ENCODE results near the gene EPSTI1. TPM values are rescaled to one million over a fixed set of nuclear protein-coding genes. Genes with fewer than 3 reads are reported as not detected.
"Not testable (repeated sequence)": the region's sequence is repeated elsewhere in the genome, so short reads cannot be mapped to it uniquely, and the experiment has no call there.

Gene EPSTI1
- total RNA-seq, 2 experiments from 2014 or later, result 2.7 to 3.0 TPM

DNA sequence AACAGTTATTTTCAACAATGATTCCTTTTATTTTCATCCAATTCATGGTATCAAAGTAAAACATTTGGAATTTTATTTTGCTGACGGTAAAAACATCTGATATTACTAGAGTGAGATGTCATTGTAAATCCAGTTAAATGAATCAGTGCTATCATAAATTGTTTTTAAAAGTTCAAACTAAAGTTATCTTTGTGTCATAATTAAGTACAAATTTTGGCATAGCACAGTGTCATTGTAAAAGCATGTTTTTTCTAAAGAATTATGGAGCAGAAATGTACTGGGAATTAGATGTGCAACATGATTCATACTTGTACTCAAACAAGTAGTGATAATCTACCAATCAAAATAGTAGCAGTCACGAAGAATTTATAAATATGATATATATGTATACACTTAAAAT, 117.8 kb downstream of the EPSTI1 start:
- ChIA-PET CTCF (no interaction called here), POLR2A (no interaction called here)

DNA sequence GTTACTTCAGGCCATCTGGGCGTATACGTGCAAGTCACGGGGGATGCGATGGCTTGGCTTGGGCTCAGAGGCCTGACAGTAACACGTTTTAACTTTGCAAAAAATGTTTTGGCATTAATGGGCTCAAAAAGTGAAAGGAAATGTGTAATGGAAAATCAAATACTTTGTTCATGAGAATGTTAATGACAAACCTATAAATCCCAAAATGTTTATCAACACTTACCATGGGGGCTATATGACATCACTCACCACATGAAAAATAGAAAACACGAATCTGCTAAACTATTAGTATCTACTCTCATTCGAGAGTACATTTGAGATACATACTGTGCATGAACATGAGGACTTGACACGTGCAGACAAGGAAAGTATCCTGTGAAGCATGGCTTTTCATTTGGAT, 119.0 kb downstream of the EPSTI1 start:
- CTCF ChIA-PET, result no interaction called here
- POLR2A ChIA-PET, result no interaction called here

DNA sequence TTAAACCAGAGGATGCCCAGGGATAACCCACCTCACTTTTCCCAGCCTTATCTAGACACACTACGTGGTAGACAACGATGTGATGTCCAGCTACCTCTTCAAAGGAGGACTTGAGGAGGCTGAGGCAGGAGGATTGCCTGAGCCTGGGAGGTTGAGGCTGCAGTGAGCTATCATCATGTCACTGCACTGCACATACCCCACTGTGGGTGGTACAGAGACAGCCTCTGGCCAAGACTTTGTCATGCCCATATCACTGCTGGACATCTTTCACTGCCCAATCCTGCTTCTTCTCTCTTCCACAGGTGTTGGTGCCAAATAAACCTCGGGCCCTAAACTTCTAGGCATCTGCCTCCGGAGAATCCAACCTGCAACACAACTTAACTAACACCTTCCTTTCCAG, 124.8 kb downstream of the EPSTI1 start:
- ChIA-PET CTCF (no interaction called here), POLR2A (no interaction called here)

DNA sequence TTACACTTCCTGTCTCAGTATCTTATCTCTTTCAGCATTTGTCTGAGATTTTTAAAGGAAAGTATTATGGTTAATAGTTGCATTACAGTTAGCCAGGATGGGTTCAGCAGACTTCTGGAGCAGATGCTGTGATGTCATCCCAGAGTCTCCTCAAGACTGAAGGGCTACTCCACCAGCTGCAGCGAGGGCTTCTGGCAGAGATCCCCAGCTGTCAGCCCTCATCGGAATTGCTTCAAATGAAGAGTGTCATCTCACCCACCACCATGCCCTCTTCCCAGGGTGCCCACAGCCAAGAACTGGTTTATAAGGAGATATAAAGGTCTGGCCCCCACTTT, 126.3 kb downstream of the EPSTI1 start:
- POLR2A ChIA-PET, result no interaction called here
- CTCF ChIA-PET, result no interaction called here

DNA sequence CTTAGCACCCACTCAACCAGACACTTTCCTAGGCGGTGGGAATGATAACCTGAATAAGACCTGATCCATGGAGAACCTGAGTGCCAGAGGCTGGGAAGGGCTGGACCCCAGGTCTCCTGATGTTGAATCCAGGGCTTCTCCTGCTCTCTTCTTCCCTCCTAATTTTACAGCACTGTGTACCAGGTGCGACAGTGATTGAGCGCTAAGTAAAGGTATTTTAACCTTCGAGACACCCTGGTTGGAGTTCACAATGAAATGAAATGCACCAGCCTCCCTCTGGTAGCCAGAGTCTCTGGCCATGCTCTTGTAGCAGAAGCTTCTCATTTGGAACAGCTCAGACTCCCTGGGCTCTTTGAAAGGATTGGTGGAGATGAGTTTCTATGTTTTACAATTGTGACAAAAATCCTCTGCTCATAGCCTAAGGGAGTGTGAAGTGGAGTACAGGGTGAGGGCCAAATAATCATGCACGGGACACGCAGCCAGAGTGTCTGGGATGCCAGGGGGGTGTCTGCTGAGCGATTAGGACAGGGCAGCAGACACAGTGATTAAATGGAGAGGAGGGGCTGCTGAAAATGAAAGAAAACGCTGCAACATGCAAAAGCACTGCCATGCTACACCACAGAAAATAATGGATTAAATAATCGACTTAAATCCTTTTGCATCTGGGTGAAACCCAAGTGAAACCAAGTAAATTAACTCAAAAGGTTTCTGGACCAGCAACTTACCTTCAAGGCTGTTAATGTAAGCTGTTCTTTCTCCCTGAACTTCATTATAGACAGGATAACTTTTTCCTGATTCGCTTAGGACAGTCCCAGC, 126.9 kb downstream of the EPSTI1 start:
- POLR2A ChIA-PET, result no interaction called here

DNA sequence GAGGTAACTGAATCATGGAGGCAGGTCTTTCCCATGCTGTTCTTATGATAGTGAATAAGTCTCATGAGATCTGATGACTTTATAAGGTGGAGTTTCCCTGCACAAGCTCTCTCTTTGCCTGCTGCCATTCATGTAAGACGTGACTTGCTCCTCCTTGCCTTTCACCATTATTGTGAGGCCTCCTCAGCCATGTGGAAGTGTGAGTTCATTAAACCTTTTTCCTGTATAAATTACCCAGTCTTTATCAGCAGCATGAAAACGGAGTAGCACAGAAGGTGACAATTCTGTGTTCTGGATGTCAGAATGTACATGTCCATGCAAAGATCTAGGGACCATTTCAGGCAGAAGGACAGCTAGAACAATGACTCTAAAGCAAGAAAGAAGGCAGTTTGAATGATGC, 129.7 kb downstream of the EPSTI1 start:
- CTCF ChIA-PET, result not testable (repeated sequence)
- POLR2A ChIA-PET, result interaction anchor here (0.6 kb wide), 1 partner anchor 23 kb away, joined by 3 read pairs; no protein-coding TSS in a partner anchor

More for the DNA sequence above, 126.9 kb downstream of the EPSTI1 start:
- CTCF ChIA-PET, result no interaction called here

DNA sequence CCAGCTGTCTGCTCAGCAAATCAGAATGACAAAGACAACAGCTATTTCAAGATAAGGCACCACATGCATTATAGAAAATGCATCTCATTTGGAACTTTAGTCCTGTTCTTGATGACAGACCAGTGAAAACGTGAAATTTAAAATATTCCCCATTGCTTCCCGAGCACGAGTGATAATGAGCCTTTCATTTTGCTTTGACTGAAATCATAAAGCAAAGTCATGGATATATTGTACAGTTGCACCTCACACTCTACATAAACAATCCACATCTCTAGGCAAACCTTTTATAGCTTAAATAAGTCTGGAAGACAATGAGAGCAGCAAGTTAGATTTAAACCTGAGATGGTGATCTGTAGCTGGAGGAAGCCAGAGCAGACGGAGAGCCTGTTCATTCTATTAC, 131.6 kb downstream of the EPSTI1 start:
- ChIA-PET POLR2A (no interaction called here), CTCF (interaction anchor here (0.6 kb wide), 1 partner anchor 37 kb away, joined by 7 read pairs; no protein-coding TSS in a partner anchor)

DNA sequence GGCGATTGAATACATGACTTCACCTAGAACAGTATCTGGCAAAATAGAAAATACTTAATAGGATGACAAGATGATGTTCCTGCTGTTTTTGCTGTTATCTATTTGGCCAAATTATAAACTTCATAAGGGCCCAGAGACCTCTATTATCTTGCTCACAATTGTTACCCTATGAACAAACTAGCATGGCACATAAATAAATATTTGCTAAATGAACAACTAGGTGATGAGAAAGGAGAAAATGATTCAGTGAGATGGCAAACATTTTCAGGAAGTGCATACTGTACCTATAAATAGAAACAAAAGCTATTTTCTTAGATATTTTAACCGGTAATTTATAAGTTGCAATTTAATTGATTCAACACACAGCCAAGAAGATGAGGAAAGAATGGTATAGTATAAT, 132.3 kb downstream of the EPSTI1 start:
- CTCF ChIA-PET, result no interaction called here

DNA sequence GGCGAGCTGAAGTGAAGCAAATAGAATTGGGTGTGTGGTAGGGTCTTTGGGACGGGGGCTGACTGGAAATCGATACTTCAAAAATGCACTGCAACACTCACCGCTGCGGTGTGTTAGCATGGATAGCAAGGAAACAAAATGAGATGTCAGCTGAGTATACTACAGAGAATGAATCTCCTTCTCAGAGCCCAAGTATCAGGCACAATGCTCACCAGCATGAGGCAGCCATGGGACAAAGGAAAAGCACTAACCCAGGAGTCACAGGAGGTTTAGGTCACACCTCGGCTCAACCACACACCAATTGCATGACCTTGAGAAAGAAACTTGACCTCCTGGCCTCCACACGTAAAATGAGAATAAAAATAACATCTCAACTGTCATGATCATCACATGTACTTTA, 136.6 kb downstream of the EPSTI1 start:
- CTCF ChIA-PET, result no interaction called here
- POLR2A ChIA-PET, result no interaction called here

More for the DNA sequence above, 132.3 kb downstream of the EPSTI1 start:
- POLR2A ChIA-PET, result no interaction called here

DNA sequence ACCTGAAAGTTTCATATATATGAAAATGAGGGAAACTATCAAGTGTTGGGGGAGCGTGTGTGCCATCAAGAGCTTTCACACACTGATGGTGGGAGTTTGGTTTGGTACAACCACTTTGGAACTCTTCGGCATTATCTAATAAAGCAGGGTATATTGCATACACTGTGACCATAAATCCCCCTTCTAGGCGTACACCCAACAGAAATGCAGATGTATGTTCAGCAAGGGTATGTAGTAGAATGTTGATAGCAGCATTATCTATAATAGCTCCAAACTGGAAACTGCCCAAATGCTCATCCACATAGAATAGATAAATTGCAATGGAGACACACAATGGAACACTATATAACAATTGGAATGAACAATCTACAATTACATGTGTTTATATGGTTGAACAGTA, 139.9 kb downstream of the EPSTI1 start:
- ChIA-PET POLR2A (no interaction called here), CTCF (no interaction called here)

DNA sequence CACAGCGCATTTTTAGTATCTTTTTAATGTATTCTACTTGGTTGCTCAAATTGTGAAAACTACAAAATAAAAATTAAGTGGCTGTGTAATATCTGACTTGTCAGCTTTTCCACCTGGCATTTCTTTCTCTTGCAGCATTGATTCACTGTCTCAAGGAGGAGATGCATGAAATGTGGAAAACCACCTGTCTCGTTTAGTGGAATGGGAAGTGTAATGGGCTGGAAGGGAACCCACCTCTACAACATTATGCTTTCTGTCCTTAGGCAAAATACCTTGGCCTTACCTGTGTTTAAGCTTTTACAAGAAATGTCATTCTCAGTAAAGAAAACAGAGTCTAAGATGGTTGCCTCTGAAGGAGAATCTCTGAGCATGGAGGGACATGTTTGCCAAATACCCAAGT, 142.8 kb downstream of the EPSTI1 start:
- POLR2A ChIA-PET, result no interaction called here

DNA sequence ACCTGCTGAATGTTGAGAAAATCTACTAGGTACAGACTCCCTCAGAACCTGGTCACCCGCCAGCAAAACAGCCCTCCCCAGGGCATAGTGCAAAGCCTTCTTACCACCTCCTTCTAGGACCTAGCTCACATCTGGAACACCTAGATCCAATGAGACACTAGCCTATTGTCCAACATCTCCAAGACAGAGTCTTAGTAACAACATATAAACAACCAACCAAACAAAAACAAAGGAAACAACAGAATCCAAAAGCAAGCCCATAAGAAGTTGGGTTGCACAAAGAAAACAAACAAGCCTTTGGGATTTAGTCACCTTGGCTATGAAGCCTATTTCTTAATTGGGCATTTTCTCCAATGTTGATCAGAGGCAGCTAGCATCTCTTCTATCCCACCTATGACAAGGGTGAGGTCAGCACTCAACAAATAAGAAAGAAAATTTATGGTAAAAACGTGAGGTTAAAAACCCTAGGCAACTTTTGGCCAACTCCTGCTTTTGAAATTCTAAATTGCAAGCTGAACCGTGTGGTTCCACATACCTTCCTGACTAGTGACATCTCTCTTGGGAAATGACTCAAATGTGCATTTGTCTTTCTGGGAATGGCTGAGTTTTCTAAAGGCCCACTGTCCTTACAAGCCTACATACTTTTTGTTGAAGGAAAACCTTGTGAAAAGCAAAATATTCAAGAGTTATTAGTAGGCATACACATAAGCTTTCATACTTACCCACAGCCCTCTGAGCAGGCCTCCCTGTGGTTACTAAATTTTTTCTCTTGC, 144.0 kb downstream of the EPSTI1 start:
- ChIA-PET CTCF (no interaction called here), POLR2A (no interaction called here)

More for the DNA sequence above, 142.8 kb downstream of the EPSTI1 start:
- CTCF ChIA-PET, result no interaction called here

DNA sequence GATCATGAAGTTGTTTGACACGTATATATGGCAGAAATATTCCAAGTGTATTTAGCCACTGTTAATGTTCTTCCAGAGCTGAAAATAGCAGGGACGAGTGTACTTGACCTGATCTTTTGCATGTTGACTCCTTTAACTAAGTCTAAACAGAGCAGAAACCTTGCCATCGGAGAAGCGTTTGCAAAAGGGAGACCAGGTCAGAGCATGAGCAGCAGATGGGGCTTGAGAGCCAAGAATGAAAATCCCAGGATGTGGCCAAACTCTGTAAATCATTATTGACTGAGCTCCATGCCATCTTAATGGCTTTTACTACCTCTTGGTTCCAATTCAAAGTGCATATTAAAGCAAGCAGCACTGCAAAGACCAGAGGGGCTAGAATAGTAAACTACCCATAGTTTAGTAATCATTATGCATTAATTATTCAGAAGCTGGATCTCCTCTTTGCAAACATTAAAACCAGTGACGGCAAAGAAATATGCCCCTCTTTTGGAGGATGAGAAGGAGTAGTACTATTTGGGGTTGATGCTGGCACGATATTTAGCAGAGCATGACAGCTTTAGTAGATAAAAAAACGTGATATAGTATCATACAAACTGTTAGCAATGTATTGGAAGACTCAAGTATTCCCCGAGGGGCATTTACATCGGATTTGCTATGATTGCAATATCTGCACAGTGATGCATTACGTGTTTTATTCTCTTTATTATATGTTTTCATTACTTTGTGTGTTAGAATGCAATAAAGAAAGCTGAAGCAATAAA, 154.9 kb downstream of the EPSTI1 start:
- ChIA-PET CTCF (no interaction called here), POLR2A (no interaction called here)

Other genes starting within 250 kb of the EPSTI1 start
- gene FAM216B, start 210.7 kb downstream of the EPSTI1 start, total RNA-seq, result not detected
- 10 to 100 TPM; 13.1 to 15.7 TPM for gene DNAJC15, start 31.3 kb upstream of the EPSTI1 start, total RNA-seq